GM12878 (cell line): ENCODE measurements around the gene LITAF. TPM values are rescaled to one million over a fixed set of nuclear protein-coding genes. Genes with fewer than 3 reads are reported as not detected.
"Not testable (repeated sequence)": the region's sequence is repeated elsewhere in the genome, so short reads cannot be mapped to it uniquely, and the experiment has no call there.

Experiments
- ATAC-seq: fragments of 200-7000 bp; cut with Tn5 transposase; 3 replicates; pipeline ENCODE4 v1.9.1; 2020; ENCODE audit warnings: mild to moderate bottlenecking, moderate library complexity
- BruUV-seq: library from RNA; stranded (reverse); fragments of 400-500 nt; replicated peaks from 2 replicates; lab custom pipeline; 2021; lab: Mats Ljungman, UMichigan
- CTCF ChIA-PET: fragments of 300-600 bp; sonication (Branson Sonifier 250); formaldehyde crosslinking; extraction: SDS; loops from one replicate; lab custom pipeline; 2021; ENCODE audit warnings: inconsistent platforms; lab: Yijun Ruan, JAX
- POLR2A ChIA-PET: fragments of 350-600 bp; formaldehyde crosslinking; extraction: SDS; loops from one replicate; lab custom pipeline; 2021; ENCODE audit warnings: inconsistent platforms; lab: Charles Lee
- RAD21 ChIA-PET: fragments of 300-600 bp; sonication (Branson Sonifier 250); formaldehyde crosslinking; loops from one replicate; lab custom pipeline; 2023; ENCODE audit warnings: antibody characterized with exemption; ENCODE audit not compliant: unreplicated experiment; lab: Charles Lee
- SMC1A ChIA-PET: fragments of 300-600 bp; sonication (Branson Sonifier 250); formaldehyde crosslinking; loops from one replicate; lab custom pipeline; 2023; ENCODE audit not compliant: unreplicated experiment, uncharacterized antibody; lab: Charles Lee
- DNase-seq: peaks from one replicate; pipeline ENCODE4 v3.0.0-alpha.2; 2011; ENCODE audit warnings: low read depth, low spot score
- FAIRE-seq: peaks from 3 replicates; lab custom pipeline; 2011; peaks lifted over from hg19 to GRCh38; lab: Jason Lieb, UNC
- H2AFZ ChIP-seq: 2 replicates; pipeline ENCODE4 v1.6.0; 2011; ENCODE audit warnings: low read depth, low read length, control low read depth; ENCODE audit not compliant: control insufficient read depth
- H3K27ac ChIP-seq: 2 replicates; pipeline ENCODE4 v1.5.1; 2011; ENCODE audit warnings: control low read depth; ENCODE audit not compliant: control insufficient read depth, insufficient read depth
- H3K27me3 ChIP-seq, 2 experiments: replicated peaks in 1 of 2; 2 replicates each; pipeline versions ENCODE4 v1.6.0 to v1.6.1; 2011; ENCODE audit warnings: low read length in 1 of 2; ENCODE audit not compliant: control insufficient read depth in 2 of 2, insufficient read depth in 2 of 2
- H3K36me3 ChIP-seq, 2 experiments: 2 replicates each; pipeline ENCODE4 v1.5.1; 2011; ENCODE audit warnings: low read length in 1 of 2; ENCODE audit not compliant: control insufficient read depth in 2 of 2, insufficient read depth in 2 of 2
- H3K4me1 ChIP-seq: 2 replicates; pipeline ENCODE4 v1.6.1; 2011; ENCODE audit warnings: mild to moderate bottlenecking, low read length, moderate library complexity, mixed read lengths; ENCODE audit not compliant: control insufficient read depth, insufficient read depth
- H3K4me2 ChIP-seq: 2 replicates; pipeline ENCODE4 v1.6.0; 2011; ENCODE audit warnings: control low read depth; ENCODE audit not compliant: control insufficient read depth, insufficient read depth
- H3K4me3 ChIP-seq: fragments of 200-600 bp; sonication (generic); 2 replicates; pipeline ENCODE4 v1.5.1; 2016
- H3K79me2 ChIP-seq: 2 replicates; pipeline ENCODE4 v1.6.0; 2011; ENCODE audit warnings: low read length; ENCODE audit not compliant: control insufficient read depth, insufficient read depth
- H3K9ac ChIP-seq: 2 replicates; pipeline ENCODE4 v1.8.0; 2011; ENCODE audit warnings: low read length, control low read depth, mixed read lengths; ENCODE audit not compliant: control insufficient read depth, insufficient read depth
- H3K9me3 ChIP-seq: replicated peaks from 3 replicates; pipeline ENCODE4 v1.5.1; 2011; ENCODE audit warnings: mild to moderate bottlenecking, low read length; ENCODE audit not compliant: control insufficient read depth, insufficient read depth
- H4K20me1 ChIP-seq: 2 replicates; pipeline ENCODE4 v1.6.0; 2011; ENCODE audit not compliant: control insufficient read depth, insufficient read depth
- EGR1 ChIP-seq, 2 experiments: IDR thresholded peaks; 1 replicate in 1 of 2; 2 replicates in 1 of 2; pipeline ENCODE4 v1.6.1; 2011 to 2012; ENCODE audit warnings: low read depth in 2 of 2, low read length in 2 of 2, borderline replicate concordance in 1 of 2, mild to moderate bottlenecking in 1 of 2, moderate library complexity in 1 of 2
- MTA3 ChIP-seq: IDR thresholded peaks from 2 replicates; pipeline ENCODE4 v1.6.1; 2012; ENCODE audit warnings: low read length, inconsistent platforms, borderline replicate concordance
- ZBTB4 ChIP-seq: fragments of 450-650 bp; formaldehyde crosslinking; IDR thresholded peaks from 2 replicates; pipeline ENCODE4 v1.4.0; 2022; ENCODE audit warnings: mild to moderate bottlenecking, moderate library complexity
- WGBS: methylation state at CpG from one replicate; pipeline ENCODE4 v1.1.6; 2016; ENCODE audit warnings: low lambda C conversion rate; ENCODE audit not compliant: insufficient replicate concordance, insufficient coverage; ENCODE audit errors: missing lambda C conversion rate; 5-methylcytosine and 5-hydroxymethylcytosine counted together
- in situ Hi-C: fragments of 300-500 bp; cut with MboI; formaldehyde crosslinking; loops from 9 replicates; pipeline ENCODE4 v1.14.3; 2018; ENCODE audit warnings: mixed read lengths
- intact Hi-C: fragments of 100-400 bp; cut with micrococcal nuclease; formaldehyde crosslinking; loops from one replicate; pipeline ENCODE4 v1.14.2; 2022; ENCODE audit not compliant: unreplicated experiment
- polyA plus RNA-seq, 11 experiments: library from polyadenylated mRNA; depleted of rRNA in 4 of 11; unstranded in 6 of 11; stranded (reverse) in 5 of 11; fragments of >200 nt; fragmentation: Nextera tagmentation in 4 of 11; fragmentation: Illumina TruSeq in 1 of 11; extraction: Ambion mirVana in 4 of 11; extraction: Trizol in 1 of 11; gene quantifications; 1 replicate in 1 of 11; 2 replicates in 10 of 11; pipeline versions ENCODE4 v1.2.1 to v1.2.3, GENCODE V29; 2011 to 2016; ENCODE audit warnings: inconsistent platforms in 2 of 11, missing spikeins in 2 of 11, low read depth in 1 of 11
- total RNA-seq, 4 experiments: library from RNA; depleted of rRNA in 3 of 4; stranded (reverse); fragments of >200 nt in 3 of 4; fragmentation: Illumina TruSeq in 1 of 4; extraction: Trizol in 1 of 4; gene quantifications; 2 replicates each; pipeline versions ENCODE4 v1.2.1 to v1.2.3, GENCODE V29; 2013 to 2021
- TF ChIP-seq, protein P1 (sequence below): IDR thresholded peaks from 2 replicates; pipeline ENCODE4 v1.6.1; 2012; ENCODE audit warnings: mild to moderate bottlenecking, low read depth, low read length
- TF ChIP-seq, protein P2 (sequence below): IDR thresholded peaks from 2 replicates; pipeline ENCODE4 v1.6.1; 2011; ENCODE audit warnings: borderline replicate concordance, low read depth, mild to moderate bottlenecking, moderate library complexity, mixed read lengths, low read length; ENCODE audit not compliant: insufficient read depth; ENCODE audit errors: extremely low read length

Gene LITAF
- total and polyA plus RNA-seq, 10 of the 15 experiments (the other 5 are each of a cell fraction or from before 2014, with no cell fraction given), result 99.2 to 211 (median 147) TPM

DNA sequence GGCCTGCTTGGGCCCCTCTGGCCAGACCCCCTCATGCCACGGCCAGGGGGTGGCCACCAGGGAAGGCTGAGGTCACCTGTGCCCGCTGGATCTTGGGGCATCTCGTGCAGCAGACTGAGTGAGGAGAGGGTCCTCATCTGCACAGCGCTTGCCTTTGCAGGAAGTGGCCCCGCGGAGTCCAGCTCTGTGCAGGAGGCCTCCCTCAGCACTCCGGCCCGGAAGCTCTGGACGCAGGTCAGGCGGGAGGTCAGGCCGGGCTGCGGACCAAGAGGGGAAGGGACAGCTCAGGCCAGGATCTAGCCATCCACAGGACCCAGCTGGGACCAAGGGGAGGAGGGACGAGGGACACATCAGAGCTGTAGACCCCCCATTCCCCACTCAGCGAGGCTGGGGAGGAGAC, 72.4 kb downstream of the LITAF start (continued):
- no peak for TF ChIP-seq ZBTB4 (CRISPR knock-in tag)

DNA sequence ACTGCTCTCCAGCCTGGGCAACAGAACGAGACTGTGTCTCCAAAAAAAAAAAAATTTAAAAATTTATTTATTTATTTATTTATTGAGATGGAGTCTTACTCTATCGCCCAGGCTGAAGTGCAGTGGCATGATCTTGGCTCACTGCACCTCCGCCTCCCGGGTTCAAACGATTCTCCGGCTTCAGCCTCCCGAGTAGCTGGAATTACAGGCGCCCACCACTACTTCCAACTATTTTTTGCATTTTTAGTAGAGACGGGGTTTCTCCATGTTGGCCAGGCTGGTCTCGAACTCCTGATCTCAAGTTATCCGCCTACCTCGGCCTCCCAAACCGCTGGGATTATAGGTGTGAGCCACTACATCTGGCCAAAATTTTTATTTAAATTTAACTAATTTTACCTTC, 73.4 kb downstream of the LITAF start:
- BruUV-seq, in situ Hi-C loops, H3K9ac ChIP-seq, intact Hi-C loops, DNase-seq, CTCF ChIA-PET, H3K27ac ChIP-seq, H3K27me3 ChIP-seq, H3K4me1 ChIP-seq, FAIRE-seq, H3K4me3 ChIP-seq, H3K9me3 ChIP-seq, H3K36me3 ChIP-seq, SMC1A ChIA-PET, H3K4me2 ChIP-seq, ATAC-seq, H4K20me1 ChIP-seq, H3K79me2 ChIP-seq, RAD21 ChIA-PET, H2AFZ ChIP-seq: not testable (repeated sequence)
- POLR2A ChIA-PET, result interaction anchor here (0.6 kb wide), 1 partner anchor 199 kb away, joined by 3 read pairs; no protein-coding TSS in a partner anchor
- WGBS, result 56% methylated on average over 13 of the region's 13 CpGs

DNA sequence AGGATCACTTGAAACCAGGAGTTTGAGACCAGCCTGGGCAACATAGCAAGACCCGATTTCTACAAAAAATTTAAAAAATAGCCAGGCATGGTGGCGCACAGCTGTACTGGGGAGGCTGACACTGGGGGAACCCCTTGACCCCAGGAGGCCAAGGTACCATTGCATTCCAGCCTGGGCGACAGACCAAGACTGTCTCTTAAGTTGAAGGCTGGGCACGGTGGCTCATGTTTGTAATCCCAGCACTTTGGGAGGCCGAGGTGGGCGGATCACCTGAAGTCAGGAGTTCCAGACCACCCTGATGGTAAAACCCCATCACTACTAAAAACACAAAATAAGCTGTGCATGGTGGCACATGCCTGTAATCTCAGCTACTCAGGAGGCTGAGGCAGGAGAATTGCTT, 74.9 kb downstream of the LITAF start:
- SMC1A ChIA-PET, result no interaction called here
- no peak for FAIRE-seq
- no peaks in the 10 kb centered on the region for H3K27me3 ChIP-seq
- intact Hi-C loops, result no loop called here
- CTCF ChIA-PET, result no interaction called here
- H3K9me3 ChIP-seq, result no peaks in the 10 kb centered on the region; the same call in 2 of the 3 replicates
- peaks cover 4% of the 10 kb centered on the region; the same call in 1 of the 2 replicates for H3K4me1 ChIP-seq
- RAD21 ChIA-PET, result no interaction called here
- no peak overlapping the region for H3K27ac ChIP-seq
- H3K79me2 ChIP-seq, result no peaks in the 10 kb centered on the region
- in situ Hi-C loops, result no loop called here
- H3K4me2 ChIP-seq, result no peak overlapping the region
- BruUV-seq, result no TSS peak
- no peak overlapping the region for H3K9ac ChIP-seq
- H4K20me1 ChIP-seq, result no peaks in the 10 kb centered on the region
- DNase-seq, result no peak
- no peaks in the 10 kb centered on the region for H3K36me3 ChIP-seq
- no peak overlapping the region for H3K4me3 ChIP-seq
- H2AFZ ChIP-seq, result no peak overlapping the region
- POLR2A ChIA-PET, result no interaction called here
- WGBS, result 72% methylated on average over 6 of the region's 6 CpGs
- no peak for ATAC-seq
- TF ChIP-seq, protein P1, sequence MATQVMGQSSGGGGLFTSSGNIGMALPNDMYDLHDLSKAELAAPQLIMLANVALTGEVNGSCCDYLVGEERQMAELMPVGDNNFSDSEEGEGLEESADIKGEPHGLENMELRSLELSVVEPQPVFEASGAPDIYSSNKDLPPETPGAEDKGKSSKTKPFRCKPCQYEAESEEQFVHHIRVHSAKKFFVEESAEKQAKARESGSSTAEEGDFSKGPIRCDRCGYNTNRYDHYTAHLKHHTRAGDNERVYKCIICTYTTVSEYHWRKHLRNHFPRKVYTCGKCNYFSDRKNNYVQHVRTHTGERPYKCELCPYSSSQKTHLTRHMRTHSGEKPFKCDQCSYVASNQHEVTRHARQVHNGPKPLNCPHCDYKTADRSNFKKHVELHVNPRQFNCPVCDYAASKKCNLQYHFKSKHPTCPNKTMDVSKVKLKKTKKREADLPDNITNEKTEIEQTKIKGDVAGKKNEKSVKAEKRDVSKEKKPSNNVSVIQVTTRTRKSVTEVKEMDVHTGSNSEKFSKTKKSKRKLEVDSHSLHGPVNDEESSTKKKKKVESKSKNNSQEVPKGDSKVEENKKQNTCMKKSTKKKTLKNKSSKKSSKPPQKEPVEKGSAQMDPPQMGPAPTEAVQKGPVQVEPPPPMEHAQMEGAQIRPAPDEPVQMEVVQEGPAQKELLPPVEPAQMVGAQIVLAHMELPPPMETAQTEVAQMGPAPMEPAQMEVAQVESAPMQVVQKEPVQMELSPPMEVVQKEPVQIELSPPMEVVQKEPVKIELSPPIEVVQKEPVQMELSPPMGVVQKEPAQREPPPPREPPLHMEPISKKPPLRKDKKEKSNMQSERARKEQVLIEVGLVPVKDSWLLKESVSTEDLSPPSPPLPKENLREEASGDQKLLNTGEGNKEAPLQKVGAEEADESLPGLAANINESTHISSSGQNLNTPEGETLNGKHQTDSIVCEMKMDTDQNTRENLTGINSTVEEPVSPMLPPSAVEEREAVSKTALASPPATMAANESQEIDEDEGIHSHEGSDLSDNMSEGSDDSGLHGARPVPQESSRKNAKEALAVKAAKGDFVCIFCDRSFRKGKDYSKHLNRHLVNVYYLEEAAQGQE, result no peak
- TF ChIP-seq, protein P2, sequence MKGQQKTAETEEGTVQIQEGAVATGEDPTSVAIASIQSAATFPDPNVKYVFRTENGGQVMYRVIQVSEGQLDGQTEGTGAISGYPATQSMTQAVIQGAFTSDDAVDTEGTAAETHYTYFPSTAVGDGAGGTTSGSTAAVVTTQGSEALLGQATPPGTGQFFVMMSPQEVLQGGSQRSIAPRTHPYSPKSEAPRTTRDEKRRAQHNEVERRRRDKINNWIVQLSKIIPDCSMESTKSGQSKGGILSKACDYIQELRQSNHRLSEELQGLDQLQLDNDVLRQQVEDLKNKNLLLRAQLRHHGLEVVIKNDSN, result no peak
- TF ChIP-seq MTA3 (no peak), EGR1 (IDR thresholded peaks at IDR 0.05; ENCODE audit: borderline replicate concordance in 1 of 2, low read depth in 2 of 2, low read length in 2 of 2) (no peak)
